ENCODE results near the gene IL1R2. TPM values are rescaled to one million over a fixed set of nuclear protein-coding genes. Genes with fewer than 3 reads are reported as not detected.
A peak's percentile ranks its signal among the peaks of the same experiment; 100 is the strongest.

IL1R2 gene
- total and polyA plus RNA-seq, 2 of the 13 experiments (the other 11 are each of a cell fraction or from before 2014, with no cell fraction given): 3.6 to 7.3 TPM

- TF ChIP-seq PAF1 (CRISPR knock-in tag; IDR thresholded peaks at IDR 0.05): no peak
- no peak; the same call in 1 of the 2 replicates for TF ChIP-seq NR2F2 (IDR thresholded peaks at IDR 0.05; ENCODE audit: borderline replicate concordance, low read depth)
- TF ChIP-seq ZNF441 (CRISPR knock-in tag; IDR thresholded peaks at IDR 0.05; ENCODE audit: borderline replicate concordance): no peak
- TF ChIP-seq SP1 (IDR thresholded peaks at IDR 0.05): no peak
- TF ChIP-seq SP1 (CRISPR knock-in tag; IDR thresholded peaks at IDR 0.05): 0 out of 2 replicates have a peak, but pooled peaks have one; percentile 29
- no peak for TF ChIP-seq ZMAT5 (CRISPR knock-in tag; IDR thresholded peaks at IDR 0.05; ENCODE audit: borderline replicate concordance, low read depth)
- TF ChIP-seq ZNF335 (CRISPR knock-in tag; IDR thresholded peaks at IDR 0.05): no peak
- TF ChIP-seq ZHX2 (IDR thresholded peaks at IDR 0.05; ENCODE audit: low read depth): no peak
- no peak for TF ChIP-seq ZHX2 (CRISPR knock-in tag; IDR thresholded peaks at IDR 0.05; ENCODE audit: borderline replicate concordance)
- TF ChIP-seq BHLHE40 (IDR thresholded peaks at IDR 0.05; ENCODE audit: low read length): no peak
- TF ChIP-seq CSRNP2 (CRISPR knock-in tag; conservative IDR thresholded peaks at IDR 0.05; ENCODE audit: low read depth): no peak
- no peak for TF ChIP-seq ZNF33B (CRISPR knock-in tag; IDR thresholded peaks at IDR 0.05)
- TF ChIP-seq RFX3 (CRISPR knock-in tag; IDR thresholded peaks at IDR 0.05): no peak
- TF ChIP-seq ZSCAN30 (CRISPR knock-in tag; IDR thresholded peaks at IDR 0.05): no peak
- no peak for TF ChIP-seq RBFOX2 (IDR thresholded peaks at IDR 0.05; ENCODE audit: low read depth, low read length)
- TF ChIP-seq MXD1 (CRISPR knock-in tag; IDR thresholded peaks at IDR 0.05): no peak
- TF ChIP-seq ATRX (CRISPR knock-in tag; IDR thresholded peaks at IDR 0.05; ENCODE audit: borderline replicate concordance): no peak
- no peak for TF ChIP-seq BCL3 (CRISPR knock-in tag; IDR thresholded peaks at IDR 0.05)
- no peak for TF ChIP-seq SIX4 (CRISPR knock-in tag; IDR thresholded peaks at IDR 0.05)
- peak; percentile 76; the same call in 1 of the 2 replicates for TF ChIP-seq ZNF510 (CRISPR knock-in tag; IDR thresholded peaks at IDR 0.05; ENCODE audit: low read depth)
- TF ChIP-seq DNMT3B (CRISPR knock-in tag; conservative IDR thresholded peaks at IDR 0.05): 0 out of 2 replicates have a peak, but pooled peaks have one; percentile 42
These were observed 7.4 kb downstream of the IL1R2 start (continued) for GRCh38 chr2:101998896-101999789.
